Fibroblast of villous mesenchyme (primary cell): ENCODE measurements around the gene BNC2. TPM values are rescaled to one million over a fixed set of nuclear protein-coding genes. Genes with fewer than 3 reads are reported as not detected.

Experiments
- DNase-seq: peaks from one replicate; pipeline ENCODE4 v3.0.0-alpha.2; 2010; ENCODE audit warnings: low read depth
- H3K4me3 ChIP-seq: 2 replicates; pipeline ENCODE4 v1.5.1; 2011; ENCODE audit warnings: low read depth, mild to moderate bottlenecking, low read length
- CTCF ChIP-seq: IDR thresholded peaks from 2 replicates; pipeline ENCODE4 v1.5.1; 2012; ENCODE audit warnings: low read depth, mild to moderate bottlenecking, low read length; ENCODE audit not compliant: insufficient read depth
- total RNA-seq: library from RNA; depleted of rRNA; stranded (reverse); fragments of >200 nt; gene quantifications from 2 replicates; pipeline ENCODE4 v1.2.3, GENCODE V29; 2012

BNC2 gene
- total RNA-seq, 1 donor, result 33.7 TPM

GRCh38 chr9:16653491-16654399, 216.7 kb downstream of the BNC2 start:
- H3K4me3 ChIP-seq, result peak overlapping the region; percentile 51
- DNase-seq, result peak; percentile 31
- TF ChIP-seq CTCF, result no peak

GRCh38 chr9:16652582-16652981, 217.9 kb downstream of the BNC2 start:
- no peak for TF ChIP-seq CTCF
- H3K4me3 ChIP-seq, result no peak overlapping the region
- peak; percentile 41 for DNase-seq

GRCh38 chr9:16651446-16651964, 219.0 kb downstream of the BNC2 start:
- no peak overlapping the region for H3K4me3 ChIP-seq
- TF ChIP-seq CTCF, result no peak
- DNase-seq, result no peak

GRCh38 chr9:16645970-16646369, 224.5 kb downstream of the BNC2 start:
- no peak for TF ChIP-seq CTCF
- no peak overlapping the region for H3K4me3 ChIP-seq
- DNase-seq, result peak; percentile 33

- DNase-seq, result peak; percentile 48
- no peak for TF ChIP-seq CTCF
- no peak overlapping the region for H3K4me3 ChIP-seq
These were observed 227.9 kb downstream of the BNC2 start for GRCh38 chr9:16642421-16643109.

GRCh38 chr9:16640649-16641048, 229.8 kb downstream of the BNC2 start:
- no peak overlapping the region for H3K4me3 ChIP-seq
- TF ChIP-seq CTCF, result peak; percentile 33
- no peak for DNase-seq
